Measurements from ENCODE around the gene EIF5AL1. TPM values are rescaled to one million over a fixed set of nuclear protein-coding genes. Genes with fewer than 3 reads are reported as not detected.

Gene EIF5AL1
- total and polyA plus RNA-seq, 2 of the 4 experiments (the other 2 are of a cell fraction), result 1.1 to 1.4 TPM

DNA sequence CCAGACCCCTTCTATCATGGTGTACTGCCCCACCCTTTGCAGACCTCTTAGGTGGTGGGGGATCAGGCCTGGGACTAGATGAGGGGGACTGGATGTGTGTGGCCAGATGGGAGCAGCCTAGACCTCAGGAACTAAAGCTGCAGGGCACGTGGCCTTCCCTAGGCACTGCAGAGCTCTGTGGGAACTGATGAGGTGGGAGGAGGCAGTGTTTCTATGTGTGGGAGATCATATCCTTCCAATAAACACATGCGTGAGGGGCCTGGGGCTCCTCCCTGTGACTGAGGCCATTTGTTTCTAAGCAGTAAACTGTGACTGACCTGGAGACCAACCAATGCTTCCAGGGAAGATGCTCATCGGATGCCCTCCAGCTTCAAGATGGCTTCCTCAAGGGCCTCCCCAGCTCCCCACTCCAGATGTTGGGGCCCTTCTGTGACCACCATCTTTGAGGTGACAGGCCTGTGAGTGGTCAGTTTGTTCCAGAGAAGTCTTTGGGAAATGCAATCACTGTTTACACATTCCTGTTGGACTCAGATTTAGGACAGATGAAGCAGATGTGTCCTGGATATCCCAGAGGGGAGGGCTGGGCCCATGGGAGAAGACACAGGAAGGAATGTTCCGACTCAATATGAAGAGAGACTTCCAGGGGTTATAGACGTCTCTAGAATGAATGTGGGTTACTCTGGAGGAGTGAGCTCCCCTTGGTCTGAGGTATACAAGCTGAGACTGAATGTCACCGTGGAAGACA is 43.3 kb upstream of the EIF5AL1 start (continued):
- TF ChIP-seq FOS (IDR thresholded peaks at IDR 0.05; ENCODE audit: low read depth, low read length), result no peak

DNA sequence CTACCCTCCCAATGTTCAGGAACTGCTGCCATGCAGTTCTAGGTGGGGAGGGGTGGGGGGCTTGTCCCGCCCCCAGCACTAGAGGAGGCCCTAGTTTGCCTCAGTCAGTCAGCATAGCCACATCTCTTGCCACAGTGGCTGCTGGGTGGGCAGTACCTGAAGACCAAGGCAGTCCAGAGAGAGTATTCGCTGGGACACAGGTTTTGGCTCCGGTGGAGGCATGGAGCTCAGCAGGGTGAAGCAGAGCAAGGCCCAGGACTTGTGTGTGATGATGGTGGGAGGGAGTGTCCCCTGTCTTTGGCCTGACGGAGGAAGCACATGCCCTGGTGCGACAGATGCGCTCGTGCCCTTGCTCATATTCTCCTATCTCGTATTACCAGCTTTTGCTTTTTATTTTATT is 42.2 kb upstream of the EIF5AL1 start:
- TF ChIP-seq BHLHE40 (IDR thresholded peaks at IDR 0.05; ENCODE audit: low read depth, low read length) (no peak), POLR2A (IDR thresholded peaks at IDR 0.05; ENCODE audit: low read depth, low read length) (no peak), MAZ (IDR thresholded peaks at IDR 0.05; ENCODE audit: borderline replicate concordance, low read depth, low read length) (no peak)
- intact Hi-C loops (cut with micrococcal nuclease), result no loop called here
- Histone ChIP-seq H3K9me1 (ENCODE audit: insufficient read depth, low read length) (peaks cover 17% of the 10 kb centered on the region), H3K18ac (ENCODE audit: low read depth, low read length) (no peak overlapping the region), H4K8ac (ENCODE audit: low read depth in 2 of 2, low read length in 2 of 2) (no peak overlapping the region), H3K27ac (ENCODE audit: insufficient read depth, low read length) (no peak overlapping the region), H2BK5ac (ENCODE audit: low read depth, low read length, poor library complexity, severe bottlenecking) (no peak overlapping the region), H4K5ac (ENCODE audit: low read depth, low read length) (no peak overlapping the region), H3K23ac (ENCODE audit: low read depth, low read length) (no peak overlapping the region), H3K9ac (ENCODE audit: low read depth, low read length) (no peak overlapping the region), H2BK20ac (ENCODE audit: low read depth, low read length) (no peak overlapping the region), H3K4me2 (ENCODE audit: low read depth, low read length) (no peak overlapping the region), H2BK15ac (ENCODE audit: low read depth, low read length) (no peak overlapping the region), H2BK120ac (ENCODE audit: low read depth, low read length) (no peak overlapping the region), H4K20me1 (ENCODE audit: insufficient read depth, low read length) (no peaks in the 10 kb centered on the region), H3K4me3 (ENCODE audit: insufficient read depth, low read depth, low read length) (no peak overlapping the region), H3K9me3 (ENCODE audit: control insufficient read depth, insufficient read depth, low read length) (no peaks in the 10 kb centered on the region), H3K27me3 (ENCODE audit: control insufficient read depth, insufficient read depth, low read length) (no peaks in the 10 kb centered on the region), H2AK5ac (ENCODE audit: low read depth, low read length) (0 out of 2 replicates have a peak overlapping the region, but pooled peaks have one; percentile 12), H3K56ac (ENCODE audit: extremely low read depth, insufficient read depth, low read length) (no peak overlapping the region), H3K79me1 (ENCODE audit: low read depth in 1 of 2, low read length in 2 of 2) (no peaks in the 10 kb centered on the region), H2AFZ (replicated peaks; ENCODE audit: low read length, poor library complexity) (no peak overlapping the region), H2AK9ac (replicated peaks; ENCODE audit: low read depth, low read length, poor library complexity) (peak overlapping the region; percentile 62), H3K4ac (ENCODE audit: low read depth, low read length) (no peak overlapping the region), H3K36me3 (ENCODE audit: control insufficient read depth, insufficient read depth, low read length) (no peaks in the 10 kb centered on the region), H4K91ac (ENCODE audit: insufficient read depth, low read depth, low read length) (no peak overlapping the region), H3K14ac (replicated peaks; ENCODE audit: low read depth, low read length) (no peak overlapping the region), H3K4me1 (ENCODE audit: control insufficient read depth, insufficient read depth, low read length) (peaks cover 14% of the 10 kb centered on the region)
- in situ Hi-C loops (cut with MboI; ENCODE audit: low sequenced_read_pairs), result no loop called here
- WGBS, 2 experiments (ENCODE audit: extremely low coverage in 2 of 2, insufficient read length in 1 of 2), result no CpG with 5 or more reads among the region's 8 CpGs
- ChIA-PET CTCF (no interaction called here), POLR2A (ENCODE audit: unreplicated experiment) (no interaction called here)
- ATAC-seq (ENCODE audit: low read depth) (no peak), DNase-seq (no peak)
- dilution Hi-C loops (cut with HindIII; ENCODE audit: low sequenced_read_pairs, unreplicated experiment), result no loop called here
- no TSS peak for BruUV-seq (replicated peaks)

Data from IMR-90 (cell line).